ENCODE measurements around the gene GJB4. TPM values are rescaled to one million over a fixed set of nuclear protein-coding genes. Genes with fewer than 3 reads are reported as not detected.
"Not testable (repeated sequence)": the region's sequence is repeated elsewhere in the genome, so short reads cannot be mapped to it uniquely, and the experiment has no call there.

Gene GJB4
- total and polyA plus RNA-seq, 4 donors: 0.06 to 0.29 (median 0.12) TPM; not detected in 1

GRCh38 chr1:34726861-34727260 is 32.7 kb upstream of the GJB4 start:
- no peak overlapping the region for H3K4me3 ChIP-seq
- no peak for DNase-seq
- peaks cover 0 to 4% (median 0%) of the 10 kb centered on the region in 3 donors for H3K27me3 ChIP-seq (ENCODE audit: control insufficient read depth in 3 of 3, insufficient read depth in 3 of 3, low read length in 2 of 3)
- H3K27ac ChIP-seq (ENCODE audit: low read depth in 1 of 2, low read length in 1 of 2): no peak overlapping the region
- no peaks in the 10 kb centered on the region for H3K4me1 ChIP-seq (ENCODE audit: control insufficient read depth in 5 of 5, insufficient read depth in 5 of 5, low read length in 5 of 5)
- no peak for TF ChIP-seq CTCF (IDR thresholded peaks at IDR 0.05; ENCODE audit: control extremely low read depth, extremely low read depth)
- no peaks in the 10 kb centered on the region for H3K36me3 ChIP-seq (ENCODE audit: control insufficient read depth in 4 of 4, insufficient read depth in 4 of 4, low read length in 4 of 4)
- peaks cover 0 to 5% (median 0%) of the 10 kb centered on the region in 4 donors for H3K9me3 ChIP-seq (ENCODE audit: control insufficient read depth in 4 of 4, insufficient read depth in 3 of 4, low read length in 3 of 4)
- no peak overlapping the region for H3K9ac ChIP-seq (ENCODE audit: insufficient read depth in 1 of 2, low read length in 2 of 2)
- no peak for ATAC-seq (ENCODE audit: insufficient read depth, low FRiP score)
- WGBS, 2 donors: 42 to 56% methylated on average over 6 of the region's 6 CpGs

GRCh38 chr1:34730485-34730884 is 29.1 kb upstream of the GJB4 start:
- Histone ChIP-seq H3K27me3 (ENCODE audit: control insufficient read depth in 3 of 3, insufficient read depth in 3 of 3, low read length in 2 of 3) (peaks cover 0 to 4% (median 2%) of the 10 kb centered on the region in 3 donors), H3K4me3 (no peak overlapping the region), H3K27ac (ENCODE audit: low read depth in 1 of 2, low read length in 1 of 2) (no peak overlapping the region), H3K36me3 (ENCODE audit: control insufficient read depth in 4 of 4, insufficient read depth in 4 of 4, low read length in 4 of 4) (no peaks in the 10 kb centered on the region), H3K9ac (ENCODE audit: insufficient read depth in 1 of 2, low read length in 2 of 2) (no peak overlapping the region), H3K9me3 (ENCODE audit: control insufficient read depth in 4 of 4, insufficient read depth in 3 of 4, low read length in 3 of 4) (peaks cover 0 to 2% (median 0%) of the 10 kb centered on the region in 4 donors), H3K4me1 (ENCODE audit: control insufficient read depth in 5 of 5, insufficient read depth in 5 of 5, low read length in 5 of 5) (no peaks in the 10 kb centered on the region)
- 84 to 86% methylated on average over 5 of the region's 5 CpGs for WGBS, 2 donors
- TF ChIP-seq CTCF (IDR thresholded peaks at IDR 0.05; ENCODE audit: control extremely low read depth, extremely low read depth): no peak
- DNase-seq (no peak), ATAC-seq (ENCODE audit: insufficient read depth, low FRiP score) (peak; percentile 34)

GRCh38 chr1:34732831-34733230 is 26.7 kb upstream of the GJB4 start:
- ATAC-seq (ENCODE audit: insufficient read depth, low FRiP score); H3K4me3 ChIP-seq; H3K9me3 ChIP-seq (ENCODE audit: control insufficient read depth in 4 of 4, insufficient read depth in 3 of 4, low read length in 3 of 4); H3K36me3 ChIP-seq (ENCODE audit: control insufficient read depth in 4 of 4, insufficient read depth in 4 of 4, low read length in 4 of 4); H3K9ac ChIP-seq (ENCODE audit: insufficient read depth in 1 of 2, low read length in 2 of 2); H3K27me3 ChIP-seq (ENCODE audit: control insufficient read depth in 3 of 3, insufficient read depth in 3 of 3, low read length in 2 of 3); DNase-seq; H3K27ac ChIP-seq (ENCODE audit: low read depth in 1 of 2, low read length in 1 of 2); H3K4me1 ChIP-seq (ENCODE audit: control insufficient read depth in 5 of 5, insufficient read depth in 5 of 5, low read length in 5 of 5): not testable (repeated sequence)
- WGBS, 2 donors: 72 to 77% methylated on average over 7 of the region's 7 CpGs

GRCh38 chr1:34736692-34737091 is 22.8 kb upstream of the GJB4 start:
- Histone ChIP-seq H3K27ac (ENCODE audit: low read depth in 1 of 2, low read length in 1 of 2) (no peak overlapping the region), H3K27me3 (ENCODE audit: control insufficient read depth in 3 of 3, insufficient read depth in 3 of 3, low read length in 2 of 3) (peaks cover 0 to 4% (median 2%) of the 10 kb centered on the region in 3 donors), H3K4me3 (no peak overlapping the region), H3K4me1 (ENCODE audit: control insufficient read depth in 5 of 5, insufficient read depth in 5 of 5, low read length in 5 of 5) (no peaks in the 10 kb centered on the region), H3K9me3 (ENCODE audit: control insufficient read depth in 4 of 4, insufficient read depth in 3 of 4, low read length in 3 of 4) (no peaks in the 10 kb centered on the region), H3K36me3 (ENCODE audit: control insufficient read depth in 4 of 4, insufficient read depth in 4 of 4, low read length in 4 of 4) (no peaks in the 10 kb centered on the region), H3K9ac (ENCODE audit: insufficient read depth in 1 of 2, low read length in 2 of 2) (no peak overlapping the region)
- 71 to 89% methylated on average over 10 of the region's 10 CpGs for WGBS, 2 donors
- no peak for TF ChIP-seq CTCF (IDR thresholded peaks at IDR 0.05; ENCODE audit: control extremely low read depth, extremely low read depth)
- DNase-seq (no peak), ATAC-seq (ENCODE audit: insufficient read depth, low FRiP score) (no peak)

- H3K27me3 ChIP-seq (ENCODE audit: control insufficient read depth in 3 of 3, insufficient read depth in 3 of 3, low read length in 2 of 3); ATAC-seq (ENCODE audit: insufficient read depth, low FRiP score): not testable (repeated sequence)
- WGBS, 2 donors: 86 to 94% methylated on average over 12 of the region's 12 CpGs
These were observed 22.3 kb upstream of the GJB4 start for GRCh38 chr1:34737236-34737635.

More at GRCh38 chr1:34737236-34737635, 22.3 kb upstream of the GJB4 start:
- DNase-seq; H3K9me3 ChIP-seq (ENCODE audit: control insufficient read depth in 4 of 4, insufficient read depth in 3 of 4, low read length in 3 of 4); H3K27ac ChIP-seq (ENCODE audit: low read depth in 1 of 2, low read length in 1 of 2); H3K4me3 ChIP-seq; H3K4me1 ChIP-seq (ENCODE audit: control insufficient read depth in 5 of 5, insufficient read depth in 5 of 5, low read length in 5 of 5); H3K9ac ChIP-seq (ENCODE audit: insufficient read depth in 1 of 2, low read length in 2 of 2); H3K36me3 ChIP-seq (ENCODE audit: control insufficient read depth in 4 of 4, insufficient read depth in 4 of 4, low read length in 4 of 4): not testable (repeated sequence)
